LNCaP clone FGC (cell line): Measurements from ENCODE around the gene TRIM8.

Experiments used
- DNase-seq: peaks from one replicate; pipeline ENCODE4 v3.0.0-alpha.2; 2011; ENCODE audit warnings: low read depth
- H3K4me3 ChIP-seq: 2 replicates; pipeline ENCODE4 v1.5.1; 2011; ENCODE audit warnings: mild to moderate bottlenecking, low read depth, low read length, control low read depth
- TF ChIP-seq, protein P1 (sequence below): IDR thresholded peaks from 2 replicates; pipeline ENCODE4 v1.5.1; 2012; ENCODE audit warnings: mild to moderate bottlenecking; ENCODE audit not compliant: control insufficient read depth, insufficient read depth; ENCODE audit errors: extremely low read depth

The TRIM8 gene

DNA sequence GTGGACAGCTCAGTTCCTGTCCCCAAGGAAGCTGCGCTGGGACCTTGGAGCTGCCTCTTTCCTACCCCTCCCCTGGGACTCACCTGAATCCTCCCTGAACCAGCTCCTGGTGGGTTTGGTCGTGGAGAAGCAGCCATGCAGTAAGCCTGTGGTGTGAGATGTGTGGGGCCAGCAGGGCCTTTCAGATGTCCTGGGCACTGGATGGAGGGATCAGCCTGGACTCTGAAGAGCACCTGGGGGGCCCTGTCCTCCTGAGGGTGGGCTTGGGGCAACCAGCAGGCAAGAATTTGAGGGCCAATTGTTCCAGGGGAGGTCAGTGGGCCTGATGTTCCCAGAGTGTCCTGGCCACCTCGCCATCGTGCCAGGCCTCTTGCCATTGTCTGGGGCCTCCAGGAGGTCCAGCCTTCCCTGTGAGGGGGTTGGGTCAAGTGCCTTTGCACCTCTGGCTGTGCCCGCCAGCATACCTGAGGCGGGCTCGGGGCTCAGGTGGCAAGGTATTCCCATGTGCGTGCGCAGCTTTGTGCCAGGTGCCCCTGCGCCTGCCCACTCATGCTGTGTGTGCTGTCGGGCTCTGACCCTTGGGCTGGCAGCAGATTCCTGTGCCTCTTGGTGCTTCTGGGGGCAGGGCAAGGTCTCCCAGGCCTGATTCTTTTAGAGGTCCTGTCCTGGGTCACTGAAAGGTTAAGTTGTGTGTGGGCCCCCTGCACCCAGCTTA is 7.3 kb downstream of the TRIM8 start:
- TF ChIP-seq, protein P1, sequence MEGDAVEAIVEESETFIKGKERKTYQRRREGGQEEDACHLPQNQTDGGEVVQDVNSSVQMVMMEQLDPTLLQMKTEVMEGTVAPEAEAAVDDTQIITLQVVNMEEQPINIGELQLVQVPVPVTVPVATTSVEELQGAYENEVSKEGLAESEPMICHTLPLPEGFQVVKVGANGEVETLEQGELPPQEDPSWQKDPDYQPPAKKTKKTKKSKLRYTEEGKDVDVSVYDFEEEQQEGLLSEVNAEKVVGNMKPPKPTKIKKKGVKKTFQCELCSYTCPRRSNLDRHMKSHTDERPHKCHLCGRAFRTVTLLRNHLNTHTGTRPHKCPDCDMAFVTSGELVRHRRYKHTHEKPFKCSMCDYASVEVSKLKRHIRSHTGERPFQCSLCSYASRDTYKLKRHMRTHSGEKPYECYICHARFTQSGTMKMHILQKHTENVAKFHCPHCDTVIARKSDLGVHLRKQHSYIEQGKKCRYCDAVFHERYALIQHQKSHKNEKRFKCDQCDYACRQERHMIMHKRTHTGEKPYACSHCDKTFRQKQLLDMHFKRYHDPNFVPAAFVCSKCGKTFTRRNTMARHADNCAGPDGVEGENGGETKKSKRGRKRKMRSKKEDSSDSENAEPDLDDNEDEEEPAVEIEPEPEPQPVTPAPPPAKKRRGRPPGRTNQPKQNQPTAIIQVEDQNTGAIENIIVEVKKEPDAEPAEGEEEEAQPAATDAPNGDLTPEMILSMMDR: no peak
- no peak for DNase-seq
- H3K4me3 ChIP-seq: no peak overlapping the region

DNA sequence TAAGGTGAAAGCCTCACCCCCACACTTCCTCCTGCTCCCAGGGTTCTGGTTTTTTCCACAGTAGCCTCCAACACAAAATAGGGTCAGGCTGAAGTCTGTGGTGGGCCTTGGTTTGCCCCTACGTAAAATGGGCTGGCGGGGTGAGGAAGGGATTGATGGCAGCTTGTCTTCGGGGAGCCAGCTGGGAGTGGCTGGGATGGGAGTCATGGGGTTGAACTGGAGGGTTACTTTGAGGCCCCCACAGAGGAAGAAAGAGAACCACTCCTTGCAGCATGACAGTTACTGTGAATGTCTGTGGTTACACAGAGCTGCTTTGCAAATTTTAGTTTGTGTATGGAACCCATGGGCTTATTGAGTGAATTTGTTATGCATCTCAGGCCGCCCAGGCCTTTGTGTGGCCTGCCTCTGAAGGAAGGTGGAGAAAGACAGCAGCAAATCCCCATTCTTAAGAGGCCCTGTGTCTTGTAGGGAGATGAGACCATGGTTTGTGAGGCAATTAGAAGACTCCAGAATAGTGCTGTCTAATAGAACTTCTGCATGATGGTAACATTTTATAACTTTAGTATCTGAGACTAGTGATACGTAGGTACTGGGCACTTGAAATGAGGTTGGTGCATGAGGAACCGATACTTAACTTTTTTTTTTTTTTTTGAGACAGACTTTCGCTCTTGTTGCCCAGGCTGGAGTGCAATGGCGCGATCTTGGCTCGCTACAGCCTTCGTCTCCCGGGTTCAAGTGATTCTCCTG is 8.1 kb downstream of the TRIM8 start:
- TF ChIP-seq, protein P1: no peak
- no peak for DNase-seq
- no peak overlapping the region for H3K4me3 ChIP-seq

DNA sequence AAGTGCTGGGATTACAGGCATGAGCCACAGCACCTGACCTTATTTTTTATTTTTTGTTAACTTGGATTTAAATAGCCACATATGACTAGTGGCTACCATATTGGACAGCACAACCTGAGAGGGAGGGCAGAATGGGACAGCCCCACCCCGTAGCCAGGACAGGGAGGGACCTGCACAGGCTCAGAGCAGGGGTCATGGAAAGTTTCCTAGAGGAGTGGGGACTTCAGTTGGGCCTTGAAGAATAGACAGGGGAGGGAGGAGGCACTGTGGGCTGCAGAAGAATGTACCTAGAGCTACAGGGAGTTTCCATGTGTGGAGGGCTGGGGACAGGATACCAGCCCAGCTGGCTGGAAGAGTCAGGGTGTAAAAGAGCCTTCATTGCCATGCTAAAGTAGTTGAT is 8.8 kb downstream of the TRIM8 start:
- H3K4me3 ChIP-seq: no peak overlapping the region
- TF ChIP-seq, protein P1: no peak
- no peak for DNase-seq

DNA sequence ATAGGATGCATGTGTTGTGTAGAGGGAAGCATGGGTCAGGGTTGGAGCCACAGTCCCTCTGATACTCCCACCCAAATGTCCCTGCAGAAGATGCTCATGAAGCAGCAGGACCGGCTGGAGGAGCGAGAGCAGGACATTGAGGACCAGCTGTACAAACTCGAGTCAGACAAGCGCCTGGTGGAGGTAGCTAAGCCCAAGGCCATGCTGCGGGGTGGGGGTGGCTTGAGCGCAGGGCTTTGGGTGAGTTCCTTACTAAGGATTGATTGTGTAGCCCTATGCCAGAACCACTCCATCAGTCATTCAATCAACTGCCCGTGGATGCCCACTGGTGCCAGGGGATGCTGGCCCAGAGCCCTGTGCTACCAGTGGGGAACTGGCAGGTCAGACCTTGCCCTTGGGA is 10.3 kb downstream of the TRIM8 start:
- TF ChIP-seq, protein P1: no peak
- DNase-seq: no peak
- H3K4me3 ChIP-seq: no peak overlapping the region

DNA sequence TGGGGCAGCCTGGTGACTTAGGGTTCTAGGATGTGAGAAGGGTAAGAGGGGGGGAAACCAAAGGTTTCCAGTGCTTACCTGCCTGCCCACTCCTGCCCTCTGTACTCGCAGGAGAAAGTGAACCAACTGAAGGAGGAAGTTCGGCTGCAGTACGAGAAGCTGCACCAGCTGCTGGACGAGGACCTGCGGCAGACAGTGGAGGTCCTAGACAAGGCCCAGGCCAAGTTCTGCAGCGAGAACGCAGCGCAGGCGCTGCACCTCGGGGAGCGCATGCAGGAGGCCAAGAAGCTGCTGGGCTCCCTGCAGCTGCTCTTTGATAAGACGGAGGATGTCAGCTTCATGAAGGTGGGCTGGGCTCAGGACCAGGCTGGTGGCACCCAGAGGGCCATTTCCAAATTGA is 10.7 kb downstream of the TRIM8 start:
- no peak for DNase-seq
- TF ChIP-seq, protein P1: no peak
- no peak overlapping the region for H3K4me3 ChIP-seq

DNA sequence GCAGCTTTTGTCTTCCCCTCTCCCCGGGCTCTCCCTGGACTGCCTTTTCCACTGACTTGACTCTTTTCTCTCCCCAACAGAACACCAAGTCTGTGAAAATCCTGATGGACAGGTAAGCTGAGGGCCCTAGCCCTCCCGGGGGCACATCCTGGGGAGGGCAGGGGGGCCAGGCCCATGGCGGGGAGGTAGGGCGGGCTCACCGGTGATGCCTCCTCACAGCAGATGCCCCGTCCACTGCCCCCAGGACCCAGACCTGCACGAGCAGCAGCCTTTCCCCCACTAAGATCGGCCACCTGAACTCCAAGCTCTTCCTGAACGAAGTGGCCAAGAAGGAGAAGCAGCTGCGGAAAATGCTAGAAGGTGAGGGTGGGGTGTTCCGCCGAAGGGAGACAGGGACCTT is 11.7 kb downstream of the TRIM8 start:
- TF ChIP-seq, protein P1: no peak
- DNase-seq: no peak
- no peak overlapping the region for H3K4me3 ChIP-seq

DNA sequence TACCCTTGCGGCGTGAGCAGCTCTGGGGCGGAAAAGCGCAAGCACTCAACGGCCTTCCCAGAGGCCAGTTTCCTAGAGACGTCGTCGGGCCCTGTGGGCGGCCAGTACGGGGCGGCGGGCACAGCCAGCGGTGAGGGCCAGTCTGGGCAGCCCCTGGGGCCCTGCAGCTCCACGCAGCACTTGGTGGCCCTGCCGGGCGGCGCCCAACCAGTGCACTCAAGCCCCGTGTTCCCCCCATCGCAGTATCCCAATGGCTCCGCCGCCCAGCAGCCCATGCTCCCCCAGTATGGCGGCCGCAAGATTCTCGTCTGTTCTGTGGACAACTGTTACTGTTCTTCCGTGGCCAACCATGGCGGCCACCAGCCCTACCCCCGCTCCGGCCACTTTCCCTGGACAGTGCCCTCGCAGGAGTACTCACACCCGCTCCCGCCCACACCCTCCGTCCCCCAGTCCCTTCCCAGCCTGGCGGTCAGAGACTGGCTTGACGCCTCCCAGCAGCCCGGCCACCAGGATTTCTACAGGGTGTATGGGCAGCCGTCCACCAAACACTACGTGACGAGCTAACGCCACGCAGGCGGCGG is 12.6 kb downstream of the TRIM8 start:
- TF ChIP-seq, protein P1: no peak
- DNase-seq: no peak

More for the DNA sequence above, 12.6 kb downstream of the TRIM8 start:
- H3K4me3 ChIP-seq: no peak overlapping the region
